ENCODE measurements around the gene DLX3.

The DLX3 gene

GRCh38 chr17:49969134-49969759 lies 25.8 kb downstream of the DLX3 start, which contains the start of gene DLX4:
Gene DLX4 (plus strand): TSS chr17:49969190. CDS start chr17:49969469, 279 bp downstream.
- peak within 1 kb of the TSS; percentile 58 to 63 for H3K4me3 ChIP-seq (ENCODE audit: low read depth in 1 of 2, low read length in 1 of 2)
- H3K4me1 ChIP-seq (ENCODE audit: control insufficient read depth in 1 of 2, insufficient read depth in 1 of 2, low read depth in 1 of 2, low read length in 1 of 2): peaks cover 21 to 30% of the 10 kb centered on the region in 2 experiments
- H3K36me3 ChIP-seq: no peaks in the 10 kb centered on the region
- H3K9me3 ChIP-seq: no peaks in the 10 kb centered on the region
- no peak for TF ChIP-seq CTCF (IDR thresholded peaks at IDR 0.05)
- H3K27ac ChIP-seq: no peak within 1 kb of the TSS
- H3K27me3 ChIP-seq: peaks cover 100% of the 10 kb centered on the region

GRCh38 chr17:49968405-49969133 lies 26.5 kb downstream of the DLX3 start:
- peaks cover 100% of the 10 kb centered on the region for H3K27me3 ChIP-seq
- H3K4me1 ChIP-seq (ENCODE audit: control insufficient read depth in 1 of 2, insufficient read depth in 1 of 2, low read depth in 1 of 2, low read length in 1 of 2): peaks cover 21 to 30% of the 10 kb centered on the region in 2 experiments
- no peak overlapping the region for H3K27ac ChIP-seq
- H3K36me3 ChIP-seq: no peaks in the 10 kb centered on the region
- H3K4me3 ChIP-seq (ENCODE audit: low read depth in 1 of 2, low read length in 1 of 2): peak overlapping the region; percentile 58 to 63
- TF ChIP-seq CTCF (IDR thresholded peaks at IDR 0.05): no peak
- no peaks in the 10 kb centered on the region for H3K9me3 ChIP-seq

GRCh38 chr17:49967621-49968404 lies 27.2 kb downstream of the DLX3 start:
- H3K4me3 ChIP-seq (ENCODE audit: low read depth in 1 of 2, low read length in 1 of 2): peak overlapping the region; percentile 58 to 63
- no peaks in the 10 kb centered on the region for H3K36me3 ChIP-seq
- H3K27me3 ChIP-seq: peaks cover 100% of the 10 kb centered on the region
- TF ChIP-seq CTCF (IDR thresholded peaks at IDR 0.05): no peak
- no peaks in the 10 kb centered on the region for H3K9me3 ChIP-seq
- peaks cover 24 to 30% of the 10 kb centered on the region in 2 experiments for H3K4me1 ChIP-seq (ENCODE audit: control insufficient read depth in 1 of 2, insufficient read depth in 1 of 2, low read depth in 1 of 2, low read length in 1 of 2)
- H3K27ac ChIP-seq: no peak overlapping the region

GRCh38 chr17:49967205-49967604 lies 27.8 kb downstream of the DLX3 start:
- TF ChIP-seq CTCF (IDR thresholded peaks at IDR 0.05): no peak
- Histone ChIP-seq H3K27me3 (peaks cover 100% of the 10 kb centered on the region), H3K4me1 (ENCODE audit: control insufficient read depth in 1 of 2, insufficient read depth in 1 of 2, low read depth in 1 of 2, low read length in 1 of 2) (peaks cover 24 to 30% of the 10 kb centered on the region in 2 experiments), H3K4me3 (ENCODE audit: low read depth in 1 of 2, low read length in 1 of 2) (no peak overlapping the region), H3K36me3 (no peaks in the 10 kb centered on the region), H3K9me3 (no peaks in the 10 kb centered on the region), H3K27ac (no peak overlapping the region)

GRCh38 chr17:49966767-49967166 lies 28.3 kb downstream of the DLX3 start:
- no peak overlapping the region for H3K4me3 ChIP-seq (ENCODE audit: low read depth in 1 of 2, low read length in 1 of 2)
- peaks cover 24 to 30% of the 10 kb centered on the region in 2 experiments for H3K4me1 ChIP-seq (ENCODE audit: control insufficient read depth in 1 of 2, insufficient read depth in 1 of 2, low read depth in 1 of 2, low read length in 1 of 2)
- TF ChIP-seq CTCF (IDR thresholded peaks at IDR 0.05): no peak
- no peaks in the 10 kb centered on the region for H3K36me3 ChIP-seq
- H3K9me3 ChIP-seq: no peaks in the 10 kb centered on the region
- H3K27me3 ChIP-seq: peaks cover 100% of the 10 kb centered on the region
- H3K27ac ChIP-seq: no peak overlapping the region

Data from neutrophil (primary cell).